ENCODE results near the gene ETS2.

- TF ChIP-seq EZH2 (IDR thresholded peaks at IDR 0.05; ENCODE audit: insufficient read depth, poor library complexity, severe bottlenecking): no peak
- TF ChIP-seq EZH2phosphoT487 (IDR thresholded peaks at IDR 0.05; ENCODE audit: insufficient read depth, low read depth): no peak
These were observed 52.5 kb downstream of the ETS2 start for GRCh38 chr21:38858026-38858811.

Measured in GM23248 (cell line).